PFSK-1 (cell line): ENCODE results near the gene GLRX2.

Experiments
- FOXP2 ChIP-seq: optimal IDR thresholded peaks from 2 replicates; pipeline ENCODE3; 2011; ENCODE audit warnings: borderline replicate concordance, control low read depth, inconsistent platforms; ENCODE audit not compliant: insufficient read depth; ENCODE audit errors: extremely low read length, extremely low read depth
- POLR2AphosphoS5 ChIP-seq: IDR thresholded peaks from 2 replicates; pipeline ENCODE4 v1.6.1; 2012; ENCODE audit warnings: low read depth, mild to moderate bottlenecking, control low read depth, low read length, moderate library complexity
- REST ChIP-seq, 2 experiments: IDR thresholded peaks; 2 replicates each; pipeline versions ENCODE4 v1.6.1 to v1.8.0; 2011 to 2012; ENCODE audit warnings: low read depth in 2 of 2, low read length in 2 of 2, control low read depth in 1 of 2, inconsistent platforms in 1 of 2, mild to moderate bottlenecking in 1 of 2, moderate library complexity in 1 of 2; ENCODE audit not compliant: insufficient read depth in 1 of 2
- SIN3A ChIP-seq: IDR thresholded peaks from 2 replicates; pipeline ENCODE4 v1.6.1; 2012; ENCODE audit warnings: mild to moderate bottlenecking, low read length, moderate library complexity, borderline replicate concordance; ENCODE audit not compliant: insufficient read depth
- TAF1 ChIP-seq: IDR thresholded peaks from 2 replicates; pipeline ENCODE4 v1.6.1; 2012; ENCODE audit warnings: low read length, control low read depth, borderline replicate concordance; ENCODE audit not compliant: insufficient read depth

The GLRX2 gene

DNA sequence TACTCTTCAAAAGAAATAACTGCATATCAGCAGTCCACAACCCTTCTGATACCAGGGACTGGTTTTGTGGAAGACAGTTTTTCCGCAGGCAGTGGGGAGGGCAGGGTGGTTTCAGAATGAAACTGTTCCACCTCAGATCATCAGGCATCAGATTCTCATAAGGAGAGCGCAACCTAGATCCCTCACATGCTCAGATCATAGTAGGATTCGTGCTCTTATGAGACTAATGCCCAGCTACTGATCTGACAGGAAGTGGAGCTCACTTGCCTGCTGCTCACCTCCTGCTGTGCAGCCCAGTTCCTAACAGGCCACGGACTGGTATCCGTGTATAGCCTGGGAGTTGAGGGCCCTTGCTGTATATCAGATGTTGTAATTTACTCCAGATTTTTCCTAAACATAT, 34.3 kb downstream of the GLRX2 start:
- TF ChIP-seq REST (IDR thresholded peaks at IDR 0.05; ENCODE audit: insufficient read depth in 1 of 2, low read depth in 2 of 2, low read length in 2 of 2) = no peak
- TF ChIP-seq POLR2AphosphoS5 = no peak
- TF ChIP-seq FOXP2 = no peak
- TF ChIP-seq SIN3A = no peak
- TF ChIP-seq TAF1 = no peak

GRCh38 chr1:193070386-193070753, 34.8 kb downstream of the GLRX2 start:
- TF ChIP-seq POLR2AphosphoS5 (no peak), SIN3A (no peak), TAF1 (no peak), FOXP2 (no peak), REST (IDR thresholded peaks at IDR 0.05; ENCODE audit: insufficient read depth in 1 of 2, low read depth in 2 of 2, low read length in 2 of 2) (no peak)

- TF ChIP-seq TAF1 (no peak), SIN3A (no peak), FOXP2 (no peak), REST (IDR thresholded peaks at IDR 0.05; ENCODE audit: insufficient read depth in 1 of 2, low read depth in 2 of 2, low read length in 2 of 2) (no peak), POLR2AphosphoS5 (no peak)
These were observed 35.3 kb downstream of the GLRX2 start for GRCh38 chr1:193069748-193070385.

DNA sequence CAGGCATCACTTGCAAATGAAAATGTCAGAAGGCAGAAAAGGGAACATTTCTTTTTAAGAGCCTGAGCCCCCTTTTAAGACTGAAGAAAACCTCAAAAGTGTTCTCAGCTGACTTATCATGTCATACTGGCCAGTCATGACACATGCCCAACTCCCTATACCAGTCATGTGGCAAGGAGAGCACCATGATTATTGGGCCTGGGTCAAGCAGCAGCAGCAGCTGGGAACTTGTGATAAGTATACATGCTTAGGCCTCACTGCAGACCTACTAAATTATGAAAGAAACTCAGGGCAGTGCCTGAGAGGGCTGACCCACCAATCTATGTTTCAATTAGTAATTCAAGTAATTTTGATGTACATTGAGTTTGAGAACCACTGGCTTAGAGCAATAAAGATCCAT, 37.2 kb downstream of the GLRX2 start:
- TF ChIP-seq POLR2AphosphoS5 (no peak), TAF1 (no peak), FOXP2 (no peak)

DNA sequence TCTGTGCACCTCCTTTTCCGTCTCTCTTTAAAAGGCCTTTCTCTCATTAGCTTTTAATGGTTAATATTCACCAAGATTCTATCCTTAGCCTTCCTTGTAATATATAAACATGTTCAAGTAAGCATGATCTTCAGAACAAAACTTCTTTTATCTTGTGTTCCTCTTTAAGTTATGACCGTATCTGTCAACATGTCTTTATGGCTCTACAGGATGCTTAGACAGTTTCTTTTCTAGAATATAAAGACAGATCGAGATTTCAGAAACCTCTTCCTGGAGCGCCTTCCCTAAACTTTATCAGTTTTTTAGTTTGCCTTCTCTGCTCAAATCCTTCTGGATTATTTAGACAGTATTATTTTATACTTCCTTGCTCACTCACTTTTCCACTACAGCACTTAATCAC, 38.6 kb downstream of the GLRX2 start:
- TF ChIP-seq FOXP2 = no peak
- no peak for TF ChIP-seq REST (IDR thresholded peaks at IDR 0.05; ENCODE audit: insufficient read depth in 1 of 2, low read depth in 2 of 2, low read length in 2 of 2)
- TF ChIP-seq SIN3A = no peak
- TF ChIP-seq TAF1 = no peak
- TF ChIP-seq POLR2AphosphoS5 = no peak
